Calu3 (cell line): ENCODE measurements around the gene PCBP4. TPM values are rescaled to one million over a fixed set of nuclear protein-coding genes. Genes with fewer than 3 reads are reported as not detected.

Experiments used
- BruUV-seq: library from RNA; stranded (reverse); fragments of 400-500 nt; replicated peaks from 2 replicates; lab custom pipeline; 2021; lab: Mats Ljungman, UMichigan
- CTCF ChIA-PET: fragments of 300-600 bp; sonication (Branson Sonifier 250); formaldehyde crosslinking; loops from one replicate; lab custom pipeline; 2022; ENCODE audit warnings: antibody characterized with exemption; lab: Charles Lee
- DNase-seq: peaks from one replicate; pipeline ENCODE4 v3.0.0; 2022
- H3K27ac Mint-ChIP-seq: one replicate; pipeline ENCODE4 v1.8.0; 2022; ENCODE audit warnings: mixed read lengths; ENCODE audit not compliant: unreplicated experiment
- H3K27me3 Mint-ChIP-seq: one replicate; pipeline ENCODE4 v1.8.0; 2022; ENCODE audit warnings: mixed read lengths; ENCODE audit not compliant: unreplicated experiment
- H3K36me3 Mint-ChIP-seq: one replicate; pipeline ENCODE4 v1.8.0; 2022; ENCODE audit warnings: mild to moderate bottlenecking, moderate library complexity, mixed read lengths; ENCODE audit not compliant: insufficient read depth, unreplicated experiment
- H3K4me1 Mint-ChIP-seq: one replicate; pipeline ENCODE4 v1.8.0; 2022; ENCODE audit warnings: mild to moderate bottlenecking, low read depth, mixed read lengths; ENCODE audit not compliant: unreplicated experiment
- H3K4me3 Mint-ChIP-seq: one replicate; pipeline ENCODE4 v1.8.0; 2022; ENCODE audit warnings: mild to moderate bottlenecking, low read depth, moderate library complexity, mixed read lengths; ENCODE audit not compliant: unreplicated experiment
- H3K9me3 Mint-ChIP-seq: one replicate; pipeline ENCODE4 v1.8.0; 2022; ENCODE audit warnings: low read depth, mixed read lengths; ENCODE audit not compliant: unreplicated experiment
- CTCF ChIP-seq: fragments of 200-600 bp; IDR thresholded peaks from one replicate; pipeline ENCODE4 v1.8.0; 2022; ENCODE audit warnings: antibody characterized with exemption; ENCODE audit not compliant: unreplicated experiment
- intact Hi-C: fragments of 100-400 bp; cut with micrococcal nuclease; formaldehyde crosslinking; loops from one replicate; pipeline ENCODE4 v1.10.0; 2022; ENCODE audit not compliant: unreplicated experiment
- total RNA-seq: library from RNA; stranded (reverse); gene quantifications from 2 replicates; pipeline ENCODE4 v1.2.3, GENCODE V29; 2022

The PCBP4 gene
- total RNA-seq, 1 experiment from 2014 or later, result 31.5 TPM

- no TSS peak for BruUV-seq
- no peak overlapping the region for H3K27ac Mint-ChIP-seq
- TF ChIP-seq CTCF, result no peak
- H3K27me3 Mint-ChIP-seq, result peaks cover 15% of the 10 kb centered on the region
- no peak overlapping the region for H3K4me3 Mint-ChIP-seq
- no peaks in the 10 kb centered on the region for H3K36me3 Mint-ChIP-seq
- CTCF ChIA-PET, result interaction anchor here (0.8 to 1.3 kb wide), 3 partner anchors 52 to 277 kb away, joined by 3 read pairs; partner anchors contain the start of gene DUSP7
- DNase-seq, result no peak
- intact Hi-C loops, result loop anchor here (5.0 kb wide), 3 partner anchors 53 to 333 kb away; partner anchors contain the start of gene DUSP7
- H3K9me3 Mint-ChIP-seq, result no peaks in the 10 kb centered on the region
- H3K4me1 Mint-ChIP-seq, result peaks cover 19% of the 10 kb centered on the region
These were observed 37.0 kb upstream of the PCBP4 start for GRCh38 chr3:52004163-52004787.

GRCh38 chr3:52002748-52003147 lies 35.5 kb upstream of the PCBP4 start:
- peaks cover 28% of the 10 kb centered on the region for H3K4me1 Mint-ChIP-seq
- intact Hi-C loops, result loop anchor here (5.0 kb wide), 3 partner anchors 55 to 335 kb away; partner anchors contain the start of gene DUSP7

GRCh38 chr3:52001443-52001974 lies 34.3 kb upstream of the PCBP4 start:
- CTCF ChIA-PET, result interaction anchor here (0.7 to 1.4 kb wide), 4 partner anchors 56 to 218 kb away, joined by 3 to 5 read pairs (median 3); no protein-coding TSS in a partner anchor

More at GRCh38 chr3:52002748-52003147, 35.5 kb upstream of the PCBP4 start:
- no TSS peak for BruUV-seq
- Mint-ChIP-seq H3K27me3 (peaks cover 15% of the 10 kb centered on the region), H3K9me3 (no peaks in the 10 kb centered on the region), H3K4me3 (no peak overlapping the region), H3K27ac (no peak overlapping the region), H3K36me3 (peaks cover 6% of the 10 kb centered on the region)
- no peak for TF ChIP-seq CTCF
- CTCF ChIA-PET, result no interaction called here
- no peak for DNase-seq

GRCh38 chr3:51999846-52000245 lies 32.6 kb upstream of the PCBP4 start:
- no peak for DNase-seq
- CTCF ChIA-PET, result no interaction called here
- H3K4me1 Mint-ChIP-seq, result peaks cover 22% of the 10 kb centered on the region
- H3K36me3 Mint-ChIP-seq, result peaks cover 20% of the 10 kb centered on the region
- no TSS peak for BruUV-seq
- no peak for TF ChIP-seq CTCF
- H3K9me3 Mint-ChIP-seq, result no peaks in the 10 kb centered on the region
- intact Hi-C loops, result loop anchor here (5.0 kb wide), 3 partner anchors 57 to 337 kb away; partner anchors contain the start of gene DUSP7
- no peak overlapping the region for H3K27ac Mint-ChIP-seq
- peaks cover 15% of the 10 kb centered on the region for H3K27me3 Mint-ChIP-seq
- H3K4me3 Mint-ChIP-seq, result no peak overlapping the region

More at GRCh38 chr3:52001443-52001974, 34.3 kb upstream of the PCBP4 start:
- H3K27ac Mint-ChIP-seq, result no peak overlapping the region
- no peaks in the 10 kb centered on the region for H3K9me3 Mint-ChIP-seq
- TF ChIP-seq CTCF, result peak; percentile 98
- peaks cover 15% of the 10 kb centered on the region for H3K27me3 Mint-ChIP-seq
- peaks cover 7% of the 10 kb centered on the region for H3K36me3 Mint-ChIP-seq
- no TSS peak for BruUV-seq
- no peak overlapping the region for H3K4me3 Mint-ChIP-seq
- H3K4me1 Mint-ChIP-seq, result peaks cover 38% of the 10 kb centered on the region
- peak; percentile 87 for DNase-seq
- intact Hi-C loops, result loop anchor here (1.0 to 5.0 kb wide), 4 partner anchors 56 to 336 kb away; partner anchors contain the start of gene DUSP7
